Non-pigmented ciliary epithelial cell (primary cell): ENCODE results near the gene TNPO3.

Source experiments
- DNase-seq: peaks from one replicate; pipeline ENCODE4 v3.0.0-alpha.2; 2010; ENCODE audit warnings: low read depth

TNPO3 gene

GRCh38 chr7:129054438-129055293 lies at the start of gene TNPO3:
TNPO3 (minus strand) TSS chr7:129055111; CDS start chr7:129054770, 341 bp downstream.
- peak; percentile 42 for DNase-seq

GRCh38 chr7:129103561-129104324 lies 48.8 kb upstream of the TNPO3 start:
- DNase-seq, result no peak

GRCh38 chr7:129101746-129102145 lies 46.8 kb upstream of the TNPO3 start:
- no peak for DNase-seq

GRCh38 chr7:129100827-129101166 lies 45.9 kb upstream of the TNPO3 start:
- DNase-seq, result no peak

GRCh38 chr7:129098409-129099084 lies 43.6 kb upstream of the TNPO3 start:
- DNase-seq, result no peak

GRCh38 chr7:129095258-129095657 lies 40.3 kb upstream of the TNPO3 start:
- DNase-seq, result no peak

- no peak for DNase-seq
Measured at GRCh38 chr7:129094501-129094900, 39.6 kb upstream of the TNPO3 start.

GRCh38 chr7:129093867-129094456 lies 39.1 kb upstream of the TNPO3 start:
- DNase-seq, result no peak

- no peak for DNase-seq
Measured at GRCh38 chr7:129091484-129092002, 36.6 kb upstream of the TNPO3 start.

- no peak for DNase-seq
Measured at GRCh38 chr7:129090300-129090907, 35.5 kb upstream of the TNPO3 start.

- no peak for DNase-seq
Measured at GRCh38 chr7:129089521-129090212, 34.8 kb upstream of the TNPO3 start.

- no peak for DNase-seq
Measured at GRCh38 chr7:129084801-129085551, 30.1 kb upstream of the TNPO3 start.

- DNase-seq, result no peak
Measured at GRCh38 chr7:129083525-129083924, 28.6 kb upstream of the TNPO3 start.

- no peak for DNase-seq
Measured at GRCh38 chr7:129078455-129078854, 23.5 kb upstream of the TNPO3 start.

GRCh38 chr7:129076886-129077285 lies 22.0 kb upstream of the TNPO3 start:
- DNase-seq, result no peak

GRCh38 chr7:129074994-129075393 lies 20.1 kb upstream of the TNPO3 start:
- DNase-seq, result no peak

GRCh38 chr7:129074361-129074871 lies 19.5 kb upstream of the TNPO3 start:
- DNase-seq, result no peak

GRCh38 chr7:129073738-129074137 lies 18.8 kb upstream of the TNPO3 start:
- DNase-seq, result no peak

GRCh38 chr7:129073204-129073603 lies 18.3 kb upstream of the TNPO3 start:
- DNase-seq, result no peak

- DNase-seq, result no peak
Measured at GRCh38 chr7:129072479-129073011, 17.6 kb upstream of the TNPO3 start.
